SU-DHL-6 (cell line): Measurements from ENCODE around the gene ZSCAN10.
A peak's percentile ranks its signal among the peaks of the same experiment; 100 is the strongest.

Experiments
- H2AFZ ChIP-seq: fragments of 200-600 bp; sonication (generic); 2 replicates; pipeline ENCODE4 v1.6.1; 2014; ENCODE audit warnings: low read depth, mild to moderate bottlenecking, moderate library complexity, mixed read lengths, antibody characterized with exemption, low read length; ENCODE audit not compliant: severe bottlenecking
- H3F3A ChIP-seq: fragments of 200-600 bp; shearing (Covaris generic); 2 replicates; pipeline ENCODE4 v1.6.0; 2016; ENCODE audit warnings: antibody characterized with exemption, mild to moderate bottlenecking; ENCODE audit not compliant: insufficient read depth
- H3K27ac ChIP-seq: fragments of 200-600 bp; sonication (generic); 2 replicates; pipeline ENCODE4 v1.5.1; 2016; ENCODE audit warnings: low read depth, mild to moderate bottlenecking, low read length, moderate library complexity, mixed read lengths
- H3K27me3 ChIP-seq: fragments of 200-600 bp; sonication (generic), shearing (Covaris generic); 2 replicates; pipeline ENCODE4 v1.6.0; 2014; ENCODE audit warnings: mild to moderate bottlenecking, low read length
- H3K36me3 ChIP-seq: fragments of 200-600 bp; sonication (generic); 2 replicates; pipeline ENCODE4 v1.6.1; 2014; ENCODE audit warnings: mild to moderate bottlenecking, low read length, mixed read lengths
- H3K4me2 ChIP-seq: fragments of 300-600, 200-600 bp; shearing (Covaris generic), sonication (generic); 2 replicates; pipeline ENCODE4 v1.6.0; 2014; ENCODE audit warnings: low read length, low read depth, mild to moderate bottlenecking; ENCODE audit not compliant: poor library complexity, severe bottlenecking
- H3K4me3 ChIP-seq: fragments of 200-600 bp; sonication (generic); 2 replicates; pipeline ENCODE4 v1.5.1; 2014; ENCODE audit warnings: antibody characterized with exemption, low read length, mild to moderate bottlenecking, mixed read lengths; ENCODE audit not compliant: insufficient read depth, poor library complexity, severe bottlenecking
- H3K79me2 ChIP-seq: fragments of 200-600 bp; sonication (generic); 2 replicates; pipeline ENCODE4 v1.6.1; 2014; ENCODE audit warnings: mild to moderate bottlenecking, low read length, moderate library complexity; ENCODE audit not compliant: insufficient read depth
- H3K9ac ChIP-seq: fragments of 200-600 bp; sonication (generic); 2 replicates; pipeline ENCODE4 v1.7.0; 2014; ENCODE audit warnings: mild to moderate bottlenecking, low read length
- H3K9me2 ChIP-seq: fragments of 200-600 bp; sonication (generic); replicated peaks from 2 replicates; pipeline ENCODE4 v1.6.1; 2014; ENCODE audit warnings: low read length; ENCODE audit not compliant: insufficient read depth
- H3K9me3 ChIP-seq: fragments of 200-600 bp; sonication (generic); 2 replicates; pipeline ENCODE4 v1.6.1; 2014; ENCODE audit warnings: low read length, mixed read lengths; ENCODE audit not compliant: insufficient read depth
- H4K20me1 ChIP-seq: fragments of 200-600 bp; sonication (generic); 2 replicates; pipeline ENCODE4 v1.6.1; 2014; ENCODE audit warnings: low read depth, mild to moderate bottlenecking, antibody characterized with exemption, low read length, moderate library complexity, mixed read lengths
- EZH2phosphoT487 ChIP-seq: fragments of 200-600 bp; sonication (generic), shearing (Covaris generic); conservative IDR thresholded peaks from 2 replicates; pipeline ENCODE4 v1.6.1; 2018; ENCODE audit warnings: mild to moderate bottlenecking, antibody characterized with exemption, low read length, moderate library complexity, mixed read lengths
- TF ChIP-seq, protein P1 (sequence below): fragments of 200-600 bp; sonication (generic); IDR thresholded peaks from one replicate; pipeline ENCODE4 v1.5.1; 2017; ENCODE audit warnings: antibody characterized with exemption, mild to moderate bottlenecking, low read length, moderate library complexity; ENCODE audit not compliant: insufficient read depth, poor library complexity, severe bottlenecking

ZSCAN10 gene

DNA sequence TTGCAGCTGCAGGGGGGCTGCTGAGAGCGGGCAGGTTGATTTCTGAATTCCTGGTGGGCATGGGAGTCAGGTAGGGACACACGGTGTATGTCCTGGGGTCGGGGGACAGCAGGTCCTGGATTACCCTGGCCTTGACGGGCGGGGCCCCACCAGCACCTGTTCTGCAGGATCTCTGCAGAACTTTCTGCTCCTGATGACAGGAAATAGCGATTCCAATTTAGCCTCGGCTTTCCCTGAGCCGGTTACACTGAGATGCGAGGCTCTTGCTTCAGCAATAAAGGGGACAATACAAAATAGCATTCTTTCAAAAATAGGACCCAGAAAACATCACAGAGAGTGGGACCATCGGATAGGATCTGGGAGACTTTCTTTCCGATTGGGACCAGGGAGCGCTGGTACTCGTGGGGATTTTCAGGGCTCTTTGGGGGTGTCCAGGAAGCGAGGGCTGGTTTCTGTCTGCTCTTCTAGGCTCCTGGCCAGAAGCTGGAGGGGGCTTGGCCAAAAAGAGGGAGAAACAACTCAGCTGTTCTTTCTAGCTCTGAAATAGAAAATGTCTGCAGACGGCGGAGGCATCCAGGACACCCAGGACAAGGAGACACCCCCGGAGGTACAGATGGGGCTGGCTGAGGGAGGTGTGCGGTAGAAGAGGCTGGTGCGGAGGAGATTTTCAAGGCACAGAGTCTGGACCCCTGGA is 13.9 kb upstream of the ZSCAN10 start:
- H3K36me3 ChIP-seq = no peaks in the 10 kb centered on the region
- H3K4me3 ChIP-seq = no peak overlapping the region
- H4K20me1 ChIP-seq = no peaks in the 10 kb centered on the region
- no peak overlapping the region for H2AFZ ChIP-seq
- H3K9ac ChIP-seq = no peak overlapping the region
- H3K9me3 ChIP-seq = no peaks in the 10 kb centered on the region
- no peaks in the 10 kb centered on the region for H3K79me2 ChIP-seq
- H3K27me3 ChIP-seq = no peaks in the 10 kb centered on the region
- no peaks in the 10 kb centered on the region for H3F3A ChIP-seq
- no peak overlapping the region for H3K27ac ChIP-seq
- TF ChIP-seq, protein P1, sequence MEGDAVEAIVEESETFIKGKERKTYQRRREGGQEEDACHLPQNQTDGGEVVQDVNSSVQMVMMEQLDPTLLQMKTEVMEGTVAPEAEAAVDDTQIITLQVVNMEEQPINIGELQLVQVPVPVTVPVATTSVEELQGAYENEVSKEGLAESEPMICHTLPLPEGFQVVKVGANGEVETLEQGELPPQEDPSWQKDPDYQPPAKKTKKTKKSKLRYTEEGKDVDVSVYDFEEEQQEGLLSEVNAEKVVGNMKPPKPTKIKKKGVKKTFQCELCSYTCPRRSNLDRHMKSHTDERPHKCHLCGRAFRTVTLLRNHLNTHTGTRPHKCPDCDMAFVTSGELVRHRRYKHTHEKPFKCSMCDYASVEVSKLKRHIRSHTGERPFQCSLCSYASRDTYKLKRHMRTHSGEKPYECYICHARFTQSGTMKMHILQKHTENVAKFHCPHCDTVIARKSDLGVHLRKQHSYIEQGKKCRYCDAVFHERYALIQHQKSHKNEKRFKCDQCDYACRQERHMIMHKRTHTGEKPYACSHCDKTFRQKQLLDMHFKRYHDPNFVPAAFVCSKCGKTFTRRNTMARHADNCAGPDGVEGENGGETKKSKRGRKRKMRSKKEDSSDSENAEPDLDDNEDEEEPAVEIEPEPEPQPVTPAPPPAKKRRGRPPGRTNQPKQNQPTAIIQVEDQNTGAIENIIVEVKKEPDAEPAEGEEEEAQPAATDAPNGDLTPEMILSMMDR = no peak
- no peak for TF ChIP-seq EZH2phosphoT487
- H3K9me2 ChIP-seq = no peaks in the 10 kb centered on the region
- H3K4me2 ChIP-seq = no peak overlapping the region

DNA sequence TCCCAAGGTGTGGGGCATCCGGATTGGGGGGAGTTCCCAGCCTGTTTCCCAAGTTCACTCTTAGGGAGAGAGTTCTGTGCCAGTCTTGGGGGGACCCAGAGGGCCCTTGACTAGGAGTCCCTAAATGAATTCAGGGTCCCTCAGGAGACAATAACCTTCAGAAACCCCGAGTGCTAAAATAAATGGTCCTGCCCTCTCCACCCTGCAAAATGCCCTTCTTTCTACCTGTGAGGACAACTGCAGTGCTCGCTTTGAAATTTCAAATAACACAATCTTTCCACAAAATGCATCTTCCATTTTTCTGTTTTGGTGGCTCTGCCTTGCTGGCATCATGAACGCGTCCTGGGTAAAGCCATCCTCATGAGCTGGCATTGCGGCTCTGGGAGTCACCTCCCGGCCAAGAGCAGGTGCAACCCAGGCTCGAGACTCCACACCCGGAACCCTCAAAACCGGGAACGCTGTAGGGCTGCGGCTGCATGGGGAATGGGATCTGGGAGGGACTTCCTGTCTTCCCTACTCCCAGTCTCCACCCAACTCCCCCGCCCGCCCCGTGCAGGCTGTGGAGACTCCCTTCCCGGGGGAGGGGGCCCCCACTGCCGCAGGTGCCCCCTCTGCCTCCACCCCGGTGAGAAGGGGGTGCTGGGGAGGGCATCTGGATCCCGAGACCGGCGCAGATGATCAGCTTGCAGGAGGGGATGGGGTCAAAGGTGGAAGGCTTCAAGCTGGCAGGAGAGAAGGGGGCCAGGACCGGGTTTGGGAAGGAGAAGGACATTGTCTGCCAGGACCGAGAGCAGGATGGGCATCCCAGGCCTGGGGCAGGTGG is 13.2 kb upstream of the ZSCAN10 start, which contains the start of gene ZNF205:
TSS of gene ZNF205 (plus strand) at position 529 of the 823 bp plus-strand sequence. CDS start 845 bp downstream, outside the sequence.
- Histone ChIP-seq H3K9ac (no peak within 1 kb of the TSS), H3K9me2 (no peaks in the 10 kb centered on the region), H3K4me3 (no peak within 1 kb of the TSS), H2AFZ (no peak within 1 kb of the TSS), H4K20me1 (no peaks in the 10 kb centered on the region), H3K27ac (no peak within 1 kb of the TSS), H3F3A (no peaks in the 10 kb centered on the region), H3K9me3 (no peaks in the 10 kb centered on the region), H3K79me2 (no peaks in the 10 kb centered on the region), H3K36me3 (no peaks in the 10 kb centered on the region), H3K27me3 (no peaks in the 10 kb centered on the region), H3K4me2 (no peak within 1 kb of the TSS)
- no peak for TF ChIP-seq EZH2phosphoT487
- TF ChIP-seq, protein P1 = no peak

DNA sequence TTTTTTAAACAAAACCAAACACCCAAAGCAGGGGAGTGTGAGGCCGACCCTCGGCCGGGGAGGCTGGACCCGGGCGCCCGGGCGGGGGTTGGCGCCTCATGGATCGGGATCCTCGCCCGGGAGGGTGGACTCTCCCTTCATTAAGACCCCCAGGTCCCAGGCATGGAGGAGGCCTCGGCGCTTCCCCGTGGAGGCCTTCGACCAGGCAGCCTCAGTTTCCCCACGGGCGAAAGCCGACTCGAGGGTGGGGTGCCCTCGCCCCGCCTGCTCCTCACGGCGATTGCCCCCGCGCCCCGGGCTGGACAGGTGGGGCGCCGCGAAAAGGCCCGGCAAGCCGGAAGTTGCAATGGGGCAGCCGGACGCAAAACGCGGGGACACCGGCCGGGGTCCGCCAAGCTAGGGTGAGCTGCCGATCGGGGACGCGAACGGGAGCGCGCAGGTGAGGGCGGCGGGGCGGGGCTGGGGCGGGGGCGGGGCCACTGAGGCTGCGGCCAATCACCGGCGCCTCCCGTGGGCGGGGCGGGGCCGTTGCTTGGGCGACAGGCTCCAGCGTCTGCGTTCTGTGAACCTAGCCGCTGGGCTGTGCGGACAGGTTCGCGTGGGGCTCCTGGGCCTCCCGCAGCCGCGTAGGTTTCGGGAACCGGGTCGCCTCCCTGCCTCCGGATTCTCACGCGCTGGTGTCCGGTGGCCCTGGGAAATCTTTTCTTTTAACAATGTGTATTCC is 7.3 kb upstream of the ZSCAN10 start:
- no peaks in the 10 kb centered on the region for H3K9me2 ChIP-seq
- peak overlapping the region; percentile 75 for H3K4me3 ChIP-seq
- TF ChIP-seq, protein P1 = no peak
- TF ChIP-seq EZH2phosphoT487 = no peak
- H3K27ac ChIP-seq = peak overlapping the region; percentile 30
- H4K20me1 ChIP-seq = no peaks in the 10 kb centered on the region
- H3K4me2 ChIP-seq = peak overlapping the region; percentile 97
- H2AFZ ChIP-seq = peak overlapping the region; percentile 90
- no peaks in the 10 kb centered on the region for H3K9me3 ChIP-seq
- H3K9ac ChIP-seq = peak overlapping the region; percentile 79
- no peaks in the 10 kb centered on the region for H3K27me3 ChIP-seq
- no peaks in the 10 kb centered on the region for H3K36me3 ChIP-seq
- H3F3A ChIP-seq = no peaks in the 10 kb centered on the region
- H3K79me2 ChIP-seq = no peaks in the 10 kb centered on the region
